GM23338 (cell line): ENCODE data around the gene GSTT2B. TPM values are rescaled to one million over a fixed set of nuclear protein-coding genes. Genes with fewer than 3 reads are reported as not detected.

ENCODE experiments used
- ATAC-seq: fragments of 200-7000 bp; cut with Tn5 transposase; 3 replicates; pipeline ENCODE4 v1.9.1; 2020
- DNase-seq: peaks from one replicate; pipeline ENCODE4 v3.0.0-alpha.2; 2015; ENCODE audit warnings: low spot score
- H2AFZ ChIP-seq: fragments of 200-600 bp; sonication (generic); 2 replicates; pipeline ENCODE4 v1.8.0; 2016; ENCODE audit warnings: antibody characterized with exemption, mild to moderate bottlenecking, moderate library complexity
- H3F3A ChIP-seq: fragments of 200-600 bp; sonication (generic); replicated peaks from 2 replicates; pipeline ENCODE4 v1.8.0; 2017; ENCODE audit warnings: antibody characterized with exemption, mixed run types, low read depth
- H3K27ac ChIP-seq: fragments of 200-600 bp; sonication (generic); 2 replicates; pipeline ENCODE4 v1.6.1; 2016; ENCODE audit warnings: low read depth
- H3K27me3 ChIP-seq: fragments of 200-600 bp; sonication (generic); 2 replicates; pipeline ENCODE4 v1.8.0; 2016; ENCODE audit warnings: mild to moderate bottlenecking, mixed run types, moderate library complexity; ENCODE audit not compliant: insufficient read depth
- H3K36me3 ChIP-seq: fragments of 200-600 bp; sonication (generic); 2 replicates; pipeline ENCODE4 v1.8.0; 2016; ENCODE audit warnings: mild to moderate bottlenecking; ENCODE audit not compliant: insufficient read depth
- H3K4me1 ChIP-seq: fragments of 200-600 bp; sonication (generic); 2 replicates; pipeline ENCODE4 v1.8.0; 2016; ENCODE audit warnings: mild to moderate bottlenecking, moderate library complexity; ENCODE audit not compliant: insufficient read depth
- H3K4me2 ChIP-seq: fragments of 200-600 bp; sonication (generic); 2 replicates; pipeline ENCODE4 v1.7.1; 2017; ENCODE audit warnings: mixed run types
- H3K4me3 ChIP-seq: fragments of 200-600 bp; sonication (generic); 2 replicates; pipeline ENCODE4 v1.6.1; 2016; ENCODE audit warnings: mixed run types
- H3K79me2 ChIP-seq: fragments of 200-600 bp; sonication (generic); replicated peaks from 2 replicates; pipeline ENCODE4 v1.8.0; 2017; ENCODE audit warnings: mild to moderate bottlenecking; ENCODE audit not compliant: insufficient read depth
- H3K9me2 ChIP-seq: fragments of 200-600 bp; sonication (generic); 2 replicates; pipeline ENCODE4 v1.8.0; 2017; ENCODE audit not compliant: insufficient read depth
- H4K20me1 ChIP-seq: fragments of 200-600 bp; sonication (generic); replicated peaks from 2 replicates; pipeline ENCODE4 v1.8.0; 2017; ENCODE audit warnings: mild to moderate bottlenecking; ENCODE audit not compliant: insufficient read depth
- H3K27ac Mint-ChIP-seq: 2 replicates; pipeline ENCODE4 v1.8.0; 2020; ENCODE audit warnings: inconsistent platforms, mild to moderate bottlenecking, moderate library complexity, mixed read lengths
- H3K27me3 Mint-ChIP-seq: 3 replicates; pipeline ENCODE4 v1.8.0; 2022; ENCODE audit warnings: low read depth, mild to moderate bottlenecking, moderate library complexity, mixed read lengths, inconsistent platforms; ENCODE audit not compliant: insufficient read depth, poor library complexity
- H3K36me3 Mint-ChIP-seq: 3 replicates; pipeline ENCODE4 v1.8.0; 2021; ENCODE audit warnings: low read depth, mild to moderate bottlenecking, inconsistent platforms, moderate library complexity, mixed read lengths
- H3K4me1 Mint-ChIP-seq: 3 replicates; pipeline ENCODE4 v1.8.0; 2020; ENCODE audit warnings: mild to moderate bottlenecking, inconsistent platforms, mixed read lengths
- H3K4me3 Mint-ChIP-seq: 3 replicates; pipeline ENCODE4 v1.8.0; 2021; ENCODE audit warnings: moderate library complexity, mild to moderate bottlenecking, inconsistent platforms, mixed read lengths
- H3K9me3 Mint-ChIP-seq: 3 replicates; pipeline ENCODE4 v1.8.0; 2020; ENCODE audit warnings: moderate library complexity, mild to moderate bottlenecking, inconsistent platforms, mixed read lengths
- CREB1 ChIP-seq: fragments of 250-450 bp; sonication (Bioruptor Pico); IDR thresholded peaks from 2 replicates; pipeline ENCODE4 v1.5.0; 2020; ENCODE audit warnings: low read depth, mild to moderate bottlenecking, moderate library complexity
- CTCF ChIP-seq, 2 experiments: fragments of 200-600 bp in 1 of 2; sonication (generic) in 1 of 2; conservative IDR thresholded peaks; 2 replicates each; pipeline versions ENCODE4 v1.5.1 to v1.6.1; 2016 to 2017; ENCODE audit warnings: antibody characterized with exemption in 2 of 2, low read depth in 2 of 2, mild to moderate bottlenecking in 2 of 2, moderate library complexity in 1 of 2
- ETS1 ChIP-seq: IDR thresholded peaks from 2 replicates; pipeline ENCODE4 v1.6.1; 2016; ENCODE audit warnings: antibody characterized with exemption
- EZH2 ChIP-seq: fragments of 200-600 bp; sonication (generic); IDR thresholded peaks from one replicate; pipeline ENCODE4 v1.8.0; 2017; ENCODE audit warnings: antibody characterized with exemption, mild to moderate bottlenecking, low read depth; ENCODE audit not compliant: unreplicated experiment
- EZH2phosphoT487 ChIP-seq: fragments of 200-600 bp; sonication (generic); IDR thresholded peaks from one replicate; pipeline ENCODE4 v1.8.1; 2018; ENCODE audit warnings: antibody characterized with exemption; ENCODE audit not compliant: unreplicated experiment
- JUNB ChIP-seq: IDR thresholded peaks from one replicate; pipeline ENCODE4 v1.6.1; 2016; ENCODE audit warnings: antibody characterized with exemption; ENCODE audit not compliant: unreplicated experiment
- NANOG ChIP-seq: IDR thresholded peaks from 2 replicates; pipeline ENCODE4 v1.6.1; 2016; ENCODE audit warnings: antibody characterized with exemption, borderline replicate concordance
- REST ChIP-seq: IDR thresholded peaks from one replicate; pipeline ENCODE4 v1.6.1; 2018; ENCODE audit warnings: antibody characterized with exemption; ENCODE audit not compliant: unreplicated experiment
- STAT1 ChIP-seq: IDR thresholded peaks from one replicate; pipeline ENCODE4 v1.6.1; 2016; ENCODE audit warnings: antibody characterized with exemption; ENCODE audit not compliant: unreplicated experiment
- ZNF114 ChIP-seq: fragments of 250-450 bp; sonication (Bioruptor Pico); IDR thresholded peaks from 2 replicates; pipeline ENCODE4 v1.5.0; 2020; ENCODE audit warnings: mild to moderate bottlenecking, moderate library complexity
- ZNF462 ChIP-seq: fragments of 250-450 bp; sonication (Bioruptor Pico); IDR thresholded peaks from 2 replicates; pipeline ENCODE4 v1.5.0; 2020; ENCODE audit warnings: mild to moderate bottlenecking, moderate library complexity
- polyA plus RNA-seq: library from polyadenylated mRNA; unstranded; fragments of >200 nt; fragmentation: Nextera tagmentation; extraction: Ambion mirVana; gene quantifications from 2 replicates; pipeline ENCODE4 v1.2.1, GENCODE V29; 2016
- total RNA-seq: library from RNA; depleted of rRNA; stranded (reverse); fragments of >200 nt; shearing (Covaris generic); gene quantifications from 2 replicates; pipeline ENCODE4 v1.2.3, GENCODE V29; 2014

The GSTT2B gene
- total and polyA plus RNA-seq, 2 experiments from 2014 or later = 5.7 to 17.2 TPM

- no peak for TF ChIP-seq CTCF (conservative IDR thresholded peaks at IDR 0.05; ENCODE audit: low read depth in 2 of 2)
- TF ChIP-seq JUNB = no peak
These were observed 45.4 kb upstream of the GSTT2B start (continued) for GRCh38 chr22:24006207-24006913.

GRCh38 chr22:24005201-24005600, 44.2 kb upstream of the GSTT2B start, which contains the start of gene GSTT4:
Gene GSTT4 (minus strand): TSS chr22:24005453. CDS start chr22:24005356, 97 bp downstream.
- Histone ChIP-seq H3F3A (0 out of 2 replicates have a peak, but pooled peaks cover 4% of the 10 kb centered on the region), H4K20me1 (no peaks in the 10 kb centered on the region), H3K27me3 (no peaks in the 10 kb centered on the region), H3K27ac (no peak within 1 kb of the TSS), H3K36me3 (no peaks in the 10 kb centered on the region), H2AFZ (no peak within 1 kb of the TSS), H3K4me3 (no peak within 1 kb of the TSS), H3K79me2 (no peaks in the 10 kb centered on the region), H3K4me1 (peaks cover 8% of the 10 kb centered on the region; the same call in 1 of the 2 replicates), H3K9me2 (no peaks in the 10 kb centered on the region; the same call in 1 of the 2 replicates), H3K4me2 (no peak within 1 kb of the TSS)
- ATAC-seq (no peak), DNase-seq (no peak)
- TF ChIP-seq STAT1 (no peak), ZNF114 (CRISPR knock-in tag) (no peak), CREB1 (CRISPR knock-in tag) (no peak), ZNF462 (CRISPR knock-in tag) (no peak), EZH2 (no peak), NANOG (no peak), JUNB (no peak), EZH2phosphoT487 (no peak), ETS1 (no peak), REST (no peak)
- Mint-ChIP-seq H3K4me3 (no peak within 1 kb of the TSS), H3K4me1 (peaks cover 7% of the 10 kb centered on the region), H3K27ac (no peak within 1 kb of the TSS; the same call in 1 of the 2 replicates), H3K27me3 (peaks cover 21% of the 10 kb centered on the region), H3K36me3 (peaks cover 4% of the 10 kb centered on the region; the same call in 1 of the 3 replicates), H3K9me3 (peaks cover 8% of the 10 kb centered on the region)
